Subcutaneous abdominal adipose tissue (tissue), 5 donors: Measurements from ENCODE around the gene A4GNT.
"Not testable (repeated sequence)": the region's sequence is repeated elsewhere in the genome, so short reads cannot be mapped to it uniquely, and the experiment has no call there.

Experiments used
- H3K27ac ChIP-seq: one replicate; pipeline ENCODE4 v1.7.0; 2013; ENCODE audit warnings: low read depth, mild to moderate bottlenecking, inconsistent platforms, low read length, moderate library complexity
- H3K27me3 ChIP-seq, 5 donors: one replicate each; pipeline ENCODE4 v1.7.0; 2013; ENCODE audit warnings: low read length in 5 of 5, inconsistent platforms in 1 of 5; ENCODE audit not compliant: control insufficient read depth in 5 of 5, insufficient read depth in 4 of 5
- H3K36me3 ChIP-seq, 5 donors: one replicate each; pipeline ENCODE4 v1.7.0; 2013; ENCODE audit warnings: low read length in 5 of 5; ENCODE audit not compliant: control insufficient read depth in 5 of 5, insufficient read depth in 5 of 5
- H3K4me1 ChIP-seq, 5 donors: one replicate each; pipeline ENCODE4 v1.7.0; 2013; ENCODE audit warnings: low read length in 5 of 5, mild to moderate bottlenecking in 3 of 5, moderate library complexity in 1 of 5; ENCODE audit not compliant: control insufficient read depth in 5 of 5, insufficient read depth in 5 of 5
- H3K4me3 ChIP-seq, 5 donors: one replicate each; pipeline ENCODE4 v1.7.0; 2013; ENCODE audit warnings: low read length in 5 of 5, low read depth in 1 of 5
- H3K9ac ChIP-seq, 5 donors: one replicate each; pipeline ENCODE4 v1.7.0; 2013; ENCODE audit warnings: low read length in 5 of 5, mild to moderate bottlenecking in 4 of 5, moderate library complexity in 3 of 5
- H3K9me3 ChIP-seq, 5 donors: one replicate each; pipeline ENCODE4 v1.7.0; 2013; ENCODE audit warnings: low read length in 5 of 5; ENCODE audit not compliant: control insufficient read depth in 5 of 5
- donor health status: healthy.
- donor health status: healthy.
- donor health status: healthy.
- donor health status: healthy.
- donor health status: healthy.

Gene A4GNT

DNA sequence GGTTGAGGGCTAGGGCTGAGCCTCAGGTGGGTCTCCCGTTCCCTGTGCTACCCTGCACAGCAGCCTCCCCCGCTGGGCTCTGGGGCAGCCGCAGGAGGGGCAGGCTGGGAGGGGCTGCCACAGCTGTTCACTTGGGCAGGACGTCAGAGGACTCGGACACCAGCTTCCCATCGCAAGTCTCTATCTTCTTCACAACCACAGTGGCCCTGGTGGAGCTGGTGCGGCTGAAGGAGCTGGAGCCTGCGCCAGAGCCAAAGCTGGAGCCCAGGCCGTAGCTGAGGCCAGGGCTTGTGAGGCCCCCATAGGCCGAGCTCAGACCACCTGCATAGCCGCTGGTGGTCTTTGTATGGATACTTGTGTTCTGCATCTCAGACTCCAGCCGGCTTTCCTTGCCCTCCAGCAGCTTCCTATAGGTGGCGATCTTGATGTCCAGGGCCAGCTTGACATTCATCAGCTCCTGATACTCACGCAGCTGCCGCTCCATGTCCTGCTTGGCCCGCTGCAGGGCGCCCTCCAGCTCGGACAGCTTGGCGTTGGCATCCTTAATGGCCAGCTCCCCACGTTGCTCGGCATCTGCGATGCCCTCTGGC lies 30.7 kb downstream of the A4GNT start:
- H3K27me3 ChIP-seq, H3K9me3 ChIP-seq, H3K4me3 ChIP-seq, H3K9ac ChIP-seq, H3K27ac ChIP-seq: not testable (repeated sequence)
- Histone ChIP-seq H3K4me1 (peaks cover 0 to 21% (median 6%) of the 10 kb centered on the region in 5 donors), H3K36me3 (peaks cover 6 to 53% (median 32%) of the 10 kb centered on the region in 5 donors)

DNA sequence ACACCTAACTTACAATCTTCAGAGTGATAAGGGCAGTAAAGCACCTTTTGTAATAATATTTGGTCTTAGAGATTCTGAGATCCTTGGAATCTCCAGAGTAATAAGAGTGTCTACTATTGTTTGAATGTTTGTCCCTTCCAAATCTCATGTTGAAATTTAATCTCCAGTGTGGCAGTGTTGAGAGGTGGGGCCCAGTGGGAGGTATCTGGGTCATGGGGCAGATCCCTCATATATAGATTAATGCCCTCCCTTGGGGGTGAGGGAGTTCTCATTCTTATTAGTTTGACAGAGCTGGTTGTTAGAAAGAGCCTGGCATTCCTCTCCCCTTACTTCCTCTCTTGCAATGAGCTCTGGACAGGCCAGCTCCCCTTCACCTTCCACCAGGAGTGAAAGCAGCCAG lies 32.8 kb downstream of the A4GNT start:
- H3K4me1 ChIP-seq, result peaks cover 0 to 15% (median 6%) of the 10 kb centered on the region in 5 donors
- no peaks in the 10 kb centered on the region for H3K27me3 ChIP-seq
- no peak overlapping the region for H3K4me3 ChIP-seq
- no peak overlapping the region for H3K9ac ChIP-seq
- H3K36me3 ChIP-seq, result peaks cover 10 to 61% (median 38%) of the 10 kb centered on the region in 5 donors
- H3K9me3 ChIP-seq, result no peaks in the 10 kb centered on the region
- H3K27ac ChIP-seq, result peak overlapping the region; percentile 55

DNA sequence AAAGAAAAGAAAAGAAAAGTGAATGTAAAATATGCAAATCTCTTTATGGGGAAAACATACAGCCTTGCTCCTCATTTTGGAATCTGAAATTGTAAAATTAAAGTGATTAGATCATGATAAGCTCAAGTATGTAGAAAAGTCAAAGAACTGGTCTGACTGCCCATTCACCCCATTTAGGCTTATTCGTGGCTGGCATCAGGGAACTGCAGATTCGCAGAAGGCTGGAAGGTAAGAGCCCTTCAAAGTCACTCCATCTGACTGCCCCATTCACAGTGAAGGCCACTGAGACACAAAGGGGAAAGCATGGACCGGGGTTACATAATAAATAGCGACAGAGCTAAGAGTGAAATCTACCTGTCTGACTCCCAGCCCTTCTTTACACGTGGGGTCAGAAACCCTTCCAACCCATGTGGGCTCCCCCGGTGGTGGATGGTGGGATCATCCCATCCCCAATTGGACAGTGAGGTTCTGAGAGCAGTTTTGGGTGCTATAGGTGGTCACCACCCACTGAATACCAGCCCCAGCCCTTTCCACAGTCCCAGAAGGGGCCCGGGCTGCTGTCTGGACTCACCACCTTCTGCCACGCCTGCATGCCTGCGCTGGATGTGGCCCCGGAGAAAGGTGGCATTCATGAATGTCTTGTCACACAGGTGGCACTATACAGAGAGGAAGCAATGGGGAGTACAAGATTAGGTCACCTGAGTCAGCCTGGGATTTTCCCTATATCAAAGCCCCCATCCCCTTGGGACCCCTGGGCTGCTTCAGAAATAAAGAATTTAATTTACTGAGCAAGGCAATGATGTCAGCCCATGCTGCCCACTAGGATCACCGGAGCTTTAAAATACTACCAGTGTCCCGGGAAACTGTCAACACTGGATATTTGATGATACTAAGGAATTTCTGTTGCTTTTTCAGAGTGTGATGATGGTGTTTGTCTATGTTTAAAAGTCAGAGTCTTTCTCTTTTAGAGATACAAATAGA lies 34.7 kb downstream of the A4GNT start:
- H3K9ac ChIP-seq, result no peak overlapping the region
- H3K4me1 ChIP-seq, result peaks cover 0 to 15% (median 6%) of the 10 kb centered on the region in 5 donors
- peaks cover 0 to 2% (median 0%) of the 10 kb centered on the region in 5 donors for H3K9me3 ChIP-seq
- no peaks in the 10 kb centered on the region for H3K27me3 ChIP-seq
- H3K36me3 ChIP-seq, result peaks cover 19 to 59% (median 27%) of the 10 kb centered on the region in 5 donors
- H3K4me3 ChIP-seq, result no peak overlapping the region
- H3K27ac ChIP-seq, result no peak overlapping the region

GRCh38 chr3:138093721-138094120 lies 38.5 kb downstream of the A4GNT start:
- Histone ChIP-seq H3K4me1 (peaks cover 0 to 11% (median 2%) of the 10 kb centered on the region in 5 donors), H3K27ac (no peak overlapping the region), H3K27me3 (no peaks in the 10 kb centered on the region), H3K4me3 (no peak overlapping the region), H3K9ac (no peak overlapping the region), H3K36me3 (peaks cover 17 to 42% (median 30%) of the 10 kb centered on the region in 5 donors), H3K9me3 (peaks cover 0 to 2% (median 0%) of the 10 kb centered on the region in 5 donors)

DNA sequence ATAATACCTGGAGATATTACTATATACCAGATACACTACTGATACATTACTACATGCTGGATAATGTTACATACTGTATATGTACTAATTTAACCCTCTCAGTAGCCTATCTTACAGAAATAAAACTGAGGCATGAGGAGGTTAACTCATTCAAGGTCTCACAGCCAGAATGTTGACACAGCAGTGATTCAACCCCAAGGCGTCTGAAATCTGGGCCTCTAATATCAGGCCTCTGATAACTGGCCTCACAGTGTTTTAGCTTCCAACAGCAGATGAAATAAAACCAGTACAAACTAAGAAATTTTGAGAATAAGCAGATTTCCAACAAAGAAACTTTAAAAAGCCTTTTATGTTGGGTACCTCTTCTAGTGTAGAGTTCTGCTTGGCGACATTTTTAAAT lies 40.2 kb downstream of the A4GNT start:
- Histone ChIP-seq H3K36me3 (peaks cover 14 to 50% (median 33%) of the 10 kb centered on the region in 5 donors), H3K27me3 (no peaks in the 10 kb centered on the region), H3K9ac (no peak overlapping the region), H3K4me3 (no peak overlapping the region), H3K9me3 (peaks cover 0 to 8% (median 0%) of the 10 kb centered on the region in 5 donors), H3K4me1 (peaks cover 0 to 18% (median 10%) of the 10 kb centered on the region in 5 donors), H3K27ac (no peak overlapping the region)

DNA sequence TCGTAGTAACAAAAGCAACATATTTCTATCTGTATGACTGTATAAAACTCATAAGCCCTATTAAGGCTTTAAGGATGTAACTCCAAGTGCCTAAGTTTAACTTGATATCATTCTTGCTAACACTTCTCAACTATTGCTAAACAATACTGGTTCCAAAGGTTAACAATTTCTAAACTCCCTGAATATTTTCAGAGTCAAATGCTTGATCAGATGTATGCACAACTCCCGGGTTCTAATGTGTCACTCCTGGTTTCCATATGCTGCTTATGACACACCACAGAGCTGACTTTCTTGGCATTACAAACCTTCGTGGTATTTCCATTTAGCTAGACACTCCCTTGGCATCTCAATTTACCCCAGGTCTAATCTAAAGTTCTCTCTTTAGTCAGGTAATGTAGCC lies 43.1 kb downstream of the A4GNT start:
- Histone ChIP-seq H3K9ac (no peak overlapping the region), H3K36me3 (peaks cover 11 to 48% (median 29%) of the 10 kb centered on the region in 5 donors), H3K27me3 (no peaks in the 10 kb centered on the region), H3K4me1 (peaks cover 0 to 18% (median 10%) of the 10 kb centered on the region in 5 donors), H3K27ac (peak overlapping the region; percentile 64), H3K4me3 (no peak overlapping the region), H3K9me3 (peaks cover 0 to 10% (median 0%) of the 10 kb centered on the region in 5 donors)

DNA sequence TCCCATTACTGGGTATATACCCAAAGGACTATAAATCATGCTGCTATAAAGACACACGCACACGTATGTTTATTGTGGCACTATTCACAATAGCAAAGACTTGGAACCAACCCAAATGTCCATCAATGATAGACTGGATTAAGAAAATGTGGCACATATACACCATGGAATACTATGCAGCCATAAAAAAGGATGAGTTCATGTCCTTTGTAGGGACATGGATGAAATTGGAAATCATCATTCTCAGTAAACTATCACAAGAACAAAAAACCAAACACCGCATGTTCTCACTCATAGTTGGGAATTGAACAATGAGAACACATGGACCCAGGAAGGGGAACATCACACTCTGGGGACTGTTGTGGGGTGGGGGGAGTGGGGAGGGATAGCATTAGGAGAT lies 46.4 kb downstream of the A4GNT start:
- not testable (repeated sequence) for H3K9me3 ChIP-seq, H3K4me3 ChIP-seq, H3K27me3 ChIP-seq, H3K9ac ChIP-seq, H3K27ac ChIP-seq
- Histone ChIP-seq H3K36me3 (peaks cover 16 to 60% (median 31%) of the 10 kb centered on the region in 5 donors), H3K4me1 (peaks cover 0 to 34% (median 20%) of the 10 kb centered on the region in 5 donors)

DNA sequence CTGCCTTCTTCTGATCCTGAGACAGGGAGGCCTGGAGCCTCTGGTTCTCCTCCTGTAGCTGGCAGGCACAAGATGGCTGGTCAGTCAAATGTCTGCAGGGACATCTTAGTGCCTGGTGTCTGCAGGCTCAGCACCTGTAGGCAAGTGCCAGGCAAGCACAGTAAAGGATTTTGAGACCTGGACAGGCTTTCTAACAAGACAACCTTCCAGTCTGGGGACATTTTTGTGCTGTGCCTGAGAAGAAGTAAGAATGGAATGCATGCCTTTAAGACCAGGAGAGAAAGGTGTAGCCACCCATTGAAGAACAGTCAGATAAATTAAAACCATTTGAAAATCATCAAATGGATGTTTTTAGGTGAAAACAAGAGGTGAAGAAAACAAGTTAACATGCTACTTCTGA lies 48.0 kb downstream of the A4GNT start:
- Histone ChIP-seq H3K27ac (no peak overlapping the region), H3K4me1 (peaks cover 0 to 34% (median 22%) of the 10 kb centered on the region in 5 donors), H3K9me3 (peaks cover 0 to 8% (median 0%) of the 10 kb centered on the region in 5 donors), H3K9ac (no peak overlapping the region), H3K36me3 (peaks cover 16 to 69% (median 37%) of the 10 kb centered on the region in 5 donors), H3K4me3 (no peak overlapping the region), H3K27me3 (no peaks in the 10 kb centered on the region)

- peaks cover 0 to 8% (median 0%) of the 10 kb centered on the region in 5 donors for H3K9me3 ChIP-seq
- no peak overlapping the region for H3K4me3 ChIP-seq
- H3K4me1 ChIP-seq, result peaks cover 0 to 35% (median 24%) of the 10 kb centered on the region in 5 donors
- no peak overlapping the region for H3K27ac ChIP-seq
- no peak overlapping the region for H3K9ac ChIP-seq
- H3K27me3 ChIP-seq, result no peaks in the 10 kb centered on the region
- peaks cover 16 to 62% (median 33%) of the 10 kb centered on the region in 5 donors for H3K36me3 ChIP-seq
Measured at GRCh38 chr3:138082992-138083386, 49.2 kb downstream of the A4GNT start.
